Spleen (tissue), 11 donors: ENCODE measurements around the gene AK2. TPM values are rescaled to one million over a fixed set of nuclear protein-coding genes. Genes with fewer than 3 reads are reported as not detected.

ENCODE experiments used
- DNase-seq: peaks from one replicate; pipeline ENCODE4 v3.0.0-alpha.2; 2020
- H3K27ac ChIP-seq, 8 donors: fragments of 200-600 bp; sonication (generic) in 7 of 8; 1 replicate in 4 of 8; 2 replicates in 4 of 8; pipeline versions ENCODE4 v1.5.0 to v1.8.0; 2016 to 2021; ENCODE audit warnings: inconsistent platforms in 4 of 8, mild to moderate bottlenecking in 4 of 8, moderate library complexity in 1 of 8
- H3K27me3 ChIP-seq, 7 donors: fragments of 200-600 bp; sonication (generic) in 6 of 7; replicated peaks in 1 of 7; 1 replicate in 4 of 7; 2 replicates in 3 of 7; pipeline versions ENCODE4 v1.5.0 to v1.8.0; 2016 to 2021; ENCODE audit warnings: inconsistent platforms in 3 of 7, mild to moderate bottlenecking in 1 of 7
- H3K36me3 ChIP-seq, 6 donors: fragments of 200-600 bp; sonication (generic) in 5 of 6; 1 replicate in 4 of 6; 2 replicates in 2 of 6; pipeline versions ENCODE4 v1.5.0 to v1.8.0; 2016 to 2021; ENCODE audit warnings: inconsistent platforms in 2 of 6
- H3K4me1 ChIP-seq, 6 donors: fragments of 200-600 bp; sonication (generic) in 5 of 6; 1 replicate in 3 of 6; 2 replicates in 3 of 6; pipeline versions ENCODE4 v1.5.0 to v1.8.0; 2016 to 2021; ENCODE audit warnings: inconsistent platforms in 3 of 6
- H3K4me3 ChIP-seq, 8 donors: fragments of 200-600 bp; sonication (generic) in 7 of 8; 1 replicate in 4 of 8; 2 replicates in 4 of 8; pipeline versions ENCODE4 v1.5.0 to v1.8.0; 2016 to 2021; ENCODE audit warnings: inconsistent platforms in 4 of 8, mild to moderate bottlenecking in 4 of 8, moderate library complexity in 2 of 8
- H3K9me3 ChIP-seq, 8 donors: fragments of 200-600 bp; sonication (generic) in 7 of 8; 1 replicate in 4 of 8; 2 replicates in 4 of 8; pipeline versions ENCODE4 v1.5.0 to v1.8.0; 2016 to 2021; ENCODE audit warnings: inconsistent platforms in 4 of 8
- POLR2A ChIP-seq, 3 donors: fragments of 450-650 bp; IDR thresholded peaks; one replicate each; pipeline ENCODE4 v1.5.1; 2017; ENCODE audit warnings: antibody characterized with exemption in 3 of 3, mild to moderate bottlenecking in 1 of 3
- POLR2AphosphoS5 ChIP-seq, 3 donors: sonication (generic); formaldehyde crosslinking; IDR thresholded peaks; one replicate each; pipeline ENCODE4 v1.5.1; 2017; ENCODE audit warnings: antibody characterized with exemption in 3 of 3
- WGBS, 5 donors: extraction: QIAGEN DNeasy Blood & Tissue Kit in 3 of 5; methylation state at CpG; one replicate each; pipeline versions ENCODE4 v1.1.5 to v1.1.7; 2013 to 2018; 5-methylcytosine and 5-hydroxymethylcytosine counted together
- intact Hi-C: fragments of 100-400 bp; cut with DNase I; formaldehyde crosslinking; loops from one replicate; pipeline ENCODE4 v1.15.0; 2023; ENCODE audit warnings: low total_unique reads
- polyA plus RNA-seq, 3 donors: library from polyadenylated mRNA; stranded (reverse); fragments of 200-250 nt; gene quantifications; one replicate each; pipeline ENCODE4 v1.2.1, GENCODE V29; 2013
- total RNA-seq, 7 donors: library from RNA; depleted of rRNA in 3 of 7; stranded (reverse); fragments of >200 nt in 3 of 7; fragmentation: NEBNext Ultra II Directional in 4 of 7; extraction: Animal tissue kit (Norgen Biotek cat#: 25700) in 4 of 7; gene quantifications; one replicate each; pipeline versions ENCODE4 v1.1.0 to v1.2.1, GENCODE V29; 2016 to 2021
- TF ChIP-seq, protein P1 (sequence below), 11 experiments: fragments of 200-600 bp in 7 of 11; fragments of 450-650 bp in 4 of 11; sonication (generic) in 4 of 11; IDR thresholded peaks in 8 of 11; conservative IDR thresholded peaks in 3 of 11; 1 replicate in 7 of 11; 2 replicates in 4 of 11; pipeline versions ENCODE4 v1.4.0 to v1.8.0; 2016 to 2021; ENCODE audit warnings: antibody characterized with exemption in 11 of 11, inconsistent platforms in 4 of 11, mild to moderate bottlenecking in 1 of 11
- donor health status: healthy with polysubstance abuse.
- donor health status: DM: no; HTN: no; CAD: no; lungs with moderate emphysema.
- donor health status: DM: no; HTN: no; CAD: no.
- donor health status: Bipolar disorder and iron deficiency.
- donor health status: healthy.
- donor health status: DM: no; HTN: no; CAD: no.
- donor health status: DM: yes; HTN: yes; CAD: no.

The AK2 gene
- total and polyA plus RNA-seq, 10 donors: 42.8 to 139 (median 92.3) TPM

GRCh38 chr1:32963746-32964460 lies 72.8 kb downstream of the AK2 start:
- peaks cover 0 to 2% (median 0%) of the 10 kb centered on the region in 6 donors for H3K36me3 ChIP-seq
- H3K27me3 ChIP-seq: no peaks in the 10 kb centered on the region
- peak; percentile 93 for DNase-seq
- peaks cover 25 to 61% (median 45%) of the 10 kb centered on the region in 6 donors for H3K4me1 ChIP-seq
- WGBS, 5 donors: 0 to 1% (median 0%) methylated on average over 37 to 78 of the region's 78 CpGs
- peak overlapping the region; percentile 62 to 98 (median 97) for H3K27ac ChIP-seq
- TF ChIP-seq POLR2AphosphoS5 (IDR thresholded peaks at IDR 0.05) (peak in 2 of 3 donors; percentile 63 to 69), POLR2A (IDR thresholded peaks at IDR 0.05) (no peak)
- TF ChIP-seq, protein P1, sequence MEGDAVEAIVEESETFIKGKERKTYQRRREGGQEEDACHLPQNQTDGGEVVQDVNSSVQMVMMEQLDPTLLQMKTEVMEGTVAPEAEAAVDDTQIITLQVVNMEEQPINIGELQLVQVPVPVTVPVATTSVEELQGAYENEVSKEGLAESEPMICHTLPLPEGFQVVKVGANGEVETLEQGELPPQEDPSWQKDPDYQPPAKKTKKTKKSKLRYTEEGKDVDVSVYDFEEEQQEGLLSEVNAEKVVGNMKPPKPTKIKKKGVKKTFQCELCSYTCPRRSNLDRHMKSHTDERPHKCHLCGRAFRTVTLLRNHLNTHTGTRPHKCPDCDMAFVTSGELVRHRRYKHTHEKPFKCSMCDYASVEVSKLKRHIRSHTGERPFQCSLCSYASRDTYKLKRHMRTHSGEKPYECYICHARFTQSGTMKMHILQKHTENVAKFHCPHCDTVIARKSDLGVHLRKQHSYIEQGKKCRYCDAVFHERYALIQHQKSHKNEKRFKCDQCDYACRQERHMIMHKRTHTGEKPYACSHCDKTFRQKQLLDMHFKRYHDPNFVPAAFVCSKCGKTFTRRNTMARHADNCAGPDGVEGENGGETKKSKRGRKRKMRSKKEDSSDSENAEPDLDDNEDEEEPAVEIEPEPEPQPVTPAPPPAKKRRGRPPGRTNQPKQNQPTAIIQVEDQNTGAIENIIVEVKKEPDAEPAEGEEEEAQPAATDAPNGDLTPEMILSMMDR (IDR thresholded peaks at IDR 0.05 in 8 of 11, conservative IDR thresholded peaks at IDR 0.05 in 3 of 11): peak in 4 of 11 experiments; percentile 13 to 26 (median 19)
- intact Hi-C loops: no loop called here
- H3K9me3 ChIP-seq: no peaks in the 10 kb centered on the region
- peak overlapping the region; percentile 66 to 98 (median 85) for H3K4me3 ChIP-seq

DNA sequence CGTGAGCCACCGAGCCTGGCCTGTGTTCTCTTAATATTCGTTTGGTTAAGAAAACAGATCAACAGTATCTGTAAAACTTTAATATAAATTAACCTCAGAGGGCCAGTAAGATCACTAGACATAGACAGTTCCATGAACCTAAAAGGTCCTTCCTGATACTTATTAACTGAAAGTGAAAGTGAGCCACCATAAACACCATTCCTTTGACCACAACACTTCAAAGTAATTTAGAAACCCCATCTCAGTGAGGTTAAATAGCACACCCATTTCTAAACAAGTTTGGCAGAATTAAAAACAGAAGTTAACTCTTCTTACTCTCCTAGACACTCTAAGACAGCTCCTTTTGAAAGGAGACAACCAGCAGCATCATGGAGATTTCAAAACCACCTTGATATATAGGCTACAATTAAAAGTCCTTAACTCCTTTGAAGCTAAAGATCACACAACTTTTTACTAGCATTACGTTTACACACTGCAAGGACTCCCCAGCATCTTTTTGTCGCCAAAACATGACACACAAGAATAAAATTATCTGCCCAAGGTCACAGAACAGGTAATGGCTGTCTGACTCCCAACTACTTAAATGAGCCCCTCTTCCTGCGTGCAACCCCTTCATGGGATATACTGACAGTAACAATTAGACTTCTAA lies 74.3 kb downstream of the AK2 start:
- H3K27ac ChIP-seq: peak overlapping the region; percentile 16 to 98 (median 96)
- 29 to 47% (median 33%) methylated on average over 6 of the region's 6 CpGs for WGBS, 5 donors

GRCh38 chr1:32960819-32961355 lies 75.8 kb downstream of the AK2 start:
- peak overlapping the region in 1 of 8 donors; percentile 6 for H3K4me3 ChIP-seq
- intact Hi-C loops: no loop called here

More for the DNA sequence above, 74.3 kb downstream of the AK2 start:
- DNase-seq: no peak
- no peaks in the 10 kb centered on the region for H3K9me3 ChIP-seq
- TF ChIP-seq POLR2AphosphoS5 (IDR thresholded peaks at IDR 0.05) (no peak), POLR2A (IDR thresholded peaks at IDR 0.05) (no peak)
- TF ChIP-seq, protein P1 (IDR thresholded peaks at IDR 0.05 in 8 of 11, conservative IDR thresholded peaks at IDR 0.05 in 3 of 11): no peak
- H3K27me3 ChIP-seq: no peaks in the 10 kb centered on the region
- H3K4me1 ChIP-seq: peaks cover 27 to 76% (median 60%) of the 10 kb centered on the region in 6 donors
- H3K4me3 ChIP-seq: peak overlapping the region; percentile 66 to 98 (median 85)
- intact Hi-C loops: no loop called here
- peaks cover 0 to 11% (median 0%) of the 10 kb centered on the region in 6 donors for H3K36me3 ChIP-seq

More at GRCh38 chr1:32960819-32961355, 75.8 kb downstream of the AK2 start:
- Histone ChIP-seq H3K36me3 (peaks cover 0 to 15% (median 0%) of the 10 kb centered on the region in 6 donors), H3K9me3 (no peaks in the 10 kb centered on the region), H3K27ac (peak overlapping the region in 1 of 8 donors; percentile 7), H3K27me3 (no peaks in the 10 kb centered on the region), H3K4me1 (peaks cover 30 to 90% (median 62%) of the 10 kb centered on the region in 6 donors)
- no peak for TF ChIP-seq POLR2AphosphoS5 (IDR thresholded peaks at IDR 0.05)
- TF ChIP-seq, protein P1 (IDR thresholded peaks at IDR 0.05 in 8 of 11, conservative IDR thresholded peaks at IDR 0.05 in 3 of 11): no peak
- TF ChIP-seq POLR2A (IDR thresholded peaks at IDR 0.05): no peak
- DNase-seq: no peak
- WGBS, 5 donors: 58 to 68% (median 62%) methylated on average over 8 of the region's 8 CpGs
